Measurements from ENCODE around the gene FMN1. TPM values are rescaled to one million over a fixed set of nuclear protein-coding genes. Genes with fewer than 3 reads are reported as not detected.

The FMN1 gene
- total RNA-seq, 4 donors from 2014 or later, result 12.6 to 52.2 (median 20.1) TPM

DNA sequence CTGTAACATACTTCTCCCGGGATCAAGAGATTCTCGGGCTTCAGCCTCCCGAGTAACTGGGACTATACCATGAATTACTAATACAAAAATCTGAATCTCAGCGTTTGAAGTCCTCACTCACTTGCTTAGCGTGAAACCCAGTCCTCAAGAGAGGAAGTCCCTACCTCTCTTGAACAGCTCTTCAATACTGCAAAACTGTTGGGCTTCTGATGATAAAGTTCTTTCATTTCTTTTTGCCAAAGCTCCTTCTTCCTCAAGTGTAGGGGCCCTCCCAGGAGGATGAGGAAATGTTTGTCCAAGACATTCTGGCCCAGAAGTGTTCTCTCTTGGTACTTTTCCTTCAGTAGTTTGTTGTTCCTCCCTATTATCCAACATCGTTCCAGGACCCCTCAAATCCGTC is 48.5 kb downstream of the FMN1 start:
- no peak for DNase-seq (ENCODE audit: low spot score in 2 of 2)
- no peak overlapping the region for H3K4me3 ChIP-seq (ENCODE audit: low read depth, poor library complexity, severe bottlenecking)
- 85 to 86% methylated on average over 7 of the region's 7 CpGs for WGBS, 2 donors
- intact Hi-C loops (cut with DNase I; ENCODE audit: low total_unique reads), result no loop called here
- TF ChIP-seq POLR2A (IDR thresholded peaks at IDR 0.05), result no peak
- TF ChIP-seq, protein P1, sequence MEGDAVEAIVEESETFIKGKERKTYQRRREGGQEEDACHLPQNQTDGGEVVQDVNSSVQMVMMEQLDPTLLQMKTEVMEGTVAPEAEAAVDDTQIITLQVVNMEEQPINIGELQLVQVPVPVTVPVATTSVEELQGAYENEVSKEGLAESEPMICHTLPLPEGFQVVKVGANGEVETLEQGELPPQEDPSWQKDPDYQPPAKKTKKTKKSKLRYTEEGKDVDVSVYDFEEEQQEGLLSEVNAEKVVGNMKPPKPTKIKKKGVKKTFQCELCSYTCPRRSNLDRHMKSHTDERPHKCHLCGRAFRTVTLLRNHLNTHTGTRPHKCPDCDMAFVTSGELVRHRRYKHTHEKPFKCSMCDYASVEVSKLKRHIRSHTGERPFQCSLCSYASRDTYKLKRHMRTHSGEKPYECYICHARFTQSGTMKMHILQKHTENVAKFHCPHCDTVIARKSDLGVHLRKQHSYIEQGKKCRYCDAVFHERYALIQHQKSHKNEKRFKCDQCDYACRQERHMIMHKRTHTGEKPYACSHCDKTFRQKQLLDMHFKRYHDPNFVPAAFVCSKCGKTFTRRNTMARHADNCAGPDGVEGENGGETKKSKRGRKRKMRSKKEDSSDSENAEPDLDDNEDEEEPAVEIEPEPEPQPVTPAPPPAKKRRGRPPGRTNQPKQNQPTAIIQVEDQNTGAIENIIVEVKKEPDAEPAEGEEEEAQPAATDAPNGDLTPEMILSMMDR (IDR thresholded peaks at IDR 0.05), result no peak

DNA sequence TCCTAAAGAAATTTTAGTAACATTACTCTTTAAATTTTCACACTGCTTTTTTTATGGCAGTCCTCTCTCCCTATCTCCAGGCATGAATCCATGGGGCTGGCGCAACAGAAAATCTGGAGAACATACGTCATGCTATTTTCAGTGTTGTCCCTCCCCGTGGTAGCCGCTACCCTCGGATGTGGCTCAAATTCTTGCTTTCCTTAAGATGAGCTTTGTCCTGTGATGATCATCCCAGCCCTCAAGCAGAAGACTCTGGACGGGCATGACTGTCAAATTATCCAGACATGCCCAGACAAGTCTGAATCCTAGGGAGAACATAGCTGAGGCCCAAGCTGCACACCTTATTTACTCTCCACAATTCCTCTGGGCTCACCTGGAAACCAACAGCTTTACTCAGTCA is 49.1 kb downstream of the FMN1 start:
- H3K4me3 ChIP-seq (ENCODE audit: low read depth, poor library complexity, severe bottlenecking), result no peak overlapping the region
- WGBS, 2 donors, result 42 to 53% methylated on average over 6 of the region's 6 CpGs
- DNase-seq (ENCODE audit: low spot score in 2 of 2), result peak in 1 of 2 donors; percentile 42
- TF ChIP-seq, protein P1 (IDR thresholded peaks at IDR 0.05), result no peak
- no peak for TF ChIP-seq POLR2A (IDR thresholded peaks at IDR 0.05)
- intact Hi-C loops (cut with DNase I; ENCODE audit: low total_unique reads), result no loop called here

DNA sequence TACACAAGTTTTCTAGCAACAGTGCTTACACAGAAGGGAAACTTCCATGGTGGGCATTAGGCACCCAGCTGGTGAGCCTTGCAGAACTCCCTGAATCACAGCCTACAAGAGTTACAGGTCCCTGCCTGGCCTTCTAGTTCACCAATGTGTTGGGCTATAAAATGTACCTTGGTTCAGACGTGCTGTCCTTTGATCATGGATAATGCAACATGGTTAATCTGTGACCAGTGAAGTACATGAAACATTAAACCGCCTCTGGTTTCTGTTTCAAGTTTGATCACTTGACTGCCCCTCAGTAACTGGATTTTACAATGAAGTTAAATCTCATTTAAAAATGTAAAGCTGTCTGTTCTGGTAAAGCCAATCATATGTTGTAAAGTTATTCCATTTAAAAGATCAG is 51.8 kb downstream of the FMN1 start:
- intact Hi-C loops (cut with DNase I; ENCODE audit: low total_unique reads), result no loop called here
- WGBS, 2 donors, result 75 to 81% methylated on average over 2 of the region's 2 CpGs
- TF ChIP-seq, protein P1 (IDR thresholded peaks at IDR 0.05), result no peak
- no peak for TF ChIP-seq POLR2A (IDR thresholded peaks at IDR 0.05)

DNA sequence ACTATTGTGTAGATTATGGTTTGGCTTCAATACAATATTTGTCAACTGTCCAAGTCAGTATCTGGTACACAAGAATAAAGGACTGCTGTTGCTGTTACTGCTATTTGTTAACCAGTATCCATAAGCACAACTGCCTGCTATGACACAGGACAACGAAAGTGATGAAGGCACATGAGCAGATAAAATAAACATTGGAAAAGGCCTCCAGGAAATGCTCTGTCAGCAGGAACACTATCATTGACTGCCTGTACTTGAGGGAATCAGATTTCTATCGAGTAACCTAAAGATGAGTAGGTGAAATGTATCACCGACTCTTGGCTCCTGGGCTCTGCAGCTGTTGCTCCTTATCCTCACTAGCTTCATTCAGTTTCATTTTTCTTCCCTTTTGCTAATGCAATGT is 56.5 kb downstream of the FMN1 start:
- no peak for TF ChIP-seq POLR2A (IDR thresholded peaks at IDR 0.05)
- TF ChIP-seq, protein P1 (IDR thresholded peaks at IDR 0.05), result no peak
- intact Hi-C loops (cut with DNase I; ENCODE audit: low total_unique reads), result loop anchor here (10.0 kb wide), 1 partner anchor 483 kb away; no protein-coding TSS in a partner anchor
- H3K4me3 ChIP-seq (ENCODE audit: low read depth, poor library complexity, severe bottlenecking), result no peak overlapping the region
- no peak for DNase-seq (ENCODE audit: low spot score in 2 of 2)
- WGBS, 2 donors, result 74 to 75% methylated on average over 3 of the region's 3 CpGs

More for the DNA sequence above, 51.8 kb downstream of the FMN1 start:
- no peak overlapping the region for H3K4me3 ChIP-seq (ENCODE audit: low read depth, poor library complexity, severe bottlenecking)
- DNase-seq (ENCODE audit: low spot score in 2 of 2), result no peak

DNA sequence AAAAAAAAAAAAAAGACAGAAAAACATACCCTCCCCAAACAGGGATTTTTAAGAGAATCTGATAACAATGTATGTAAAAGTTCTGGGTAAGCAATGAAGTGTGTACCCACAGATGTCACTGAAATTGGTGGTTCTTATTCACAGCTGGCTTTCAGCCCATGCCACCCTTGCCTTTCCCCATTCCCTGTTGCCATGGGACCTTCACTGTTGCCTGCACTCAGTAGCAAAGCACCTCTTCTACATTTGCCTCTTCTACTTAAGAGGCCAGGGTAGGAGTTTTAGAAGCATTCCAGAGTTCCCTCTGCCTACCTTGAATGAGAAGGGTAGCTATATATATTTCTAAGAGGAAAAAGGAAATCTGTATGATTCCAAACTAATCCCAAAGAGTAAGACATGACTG is 57.4 kb downstream of the FMN1 start:
- DNase-seq (ENCODE audit: low spot score in 2 of 2), result no peak

More for the DNA sequence above, 57.4 kb downstream of the FMN1 start:
- intact Hi-C loops (cut with DNase I; ENCODE audit: low total_unique reads), result loop anchor here (10.0 kb wide), 1 partner anchor 482 kb away; no protein-coding TSS in a partner anchor
- H3K4me3 ChIP-seq (ENCODE audit: low read depth, poor library complexity, severe bottlenecking), result no peak overlapping the region
- TF ChIP-seq POLR2A (IDR thresholded peaks at IDR 0.05), result no peak
- TF ChIP-seq, protein P1 (IDR thresholded peaks at IDR 0.05), result no peak
